ENCODE measurements around the gene GALNT6. TPM values are rescaled to one million over a fixed set of nuclear protein-coding genes. Genes with fewer than 3 reads are reported as not detected.

Gene GALNT6
- total RNA-seq, 1 experiment from 2014 or later: 6.5 TPM

DNA sequence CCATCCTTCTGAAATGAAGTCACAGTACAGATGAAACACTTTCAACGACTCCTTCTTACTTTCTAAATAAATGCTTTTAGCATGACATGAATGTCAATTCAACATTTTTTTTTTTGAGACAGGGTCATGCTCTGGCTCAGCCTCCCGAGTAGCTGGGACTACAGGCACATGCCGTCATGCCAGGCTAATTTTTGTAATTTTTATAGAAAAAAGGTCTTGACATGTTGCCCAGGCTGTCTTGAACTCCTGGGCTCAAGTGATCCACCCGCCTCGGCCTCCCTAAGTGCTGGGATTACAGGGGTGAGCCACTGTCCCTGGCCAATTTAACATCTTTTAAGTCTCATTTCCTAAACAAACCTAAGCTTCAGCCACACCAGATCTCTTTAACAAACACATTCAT lies 16.4 kb downstream of the GALNT6 start:
- DNase-seq (ENCODE audit: low read depth, low spot score) (no peak), ATAC-seq (no peak)
- ChIA-PET CTCF (no interaction called here), POLR2A (interaction anchor here (0.6 kb wide), 1 partner anchor 49 kb away, joined by 3 read pairs; no protein-coding TSS in a partner anchor)
- H3K27ac ChIP-seq (ENCODE audit: low read length): no peak overlapping the region
- TF ChIP-seq SIN3A (IDR thresholded peaks at IDR 0.05; ENCODE audit: borderline replicate concordance, insufficient read depth, low read depth, low read length): no peak
- no peak for TF ChIP-seq REST (IDR thresholded peaks at IDR 0.05; ENCODE audit: insufficient read depth in 1 of 2, low read depth in 2 of 2, low read length in 1 of 2)
- TF ChIP-seq TCF7L2 (IDR thresholded peaks at IDR 0.05; ENCODE audit: low read depth, low read length): no peak
- TF ChIP-seq POLR2AphosphoS5 (IDR thresholded peaks at IDR 0.05; ENCODE audit: low read depth, low read length): no peak
- TF ChIP-seq, protein P1, sequence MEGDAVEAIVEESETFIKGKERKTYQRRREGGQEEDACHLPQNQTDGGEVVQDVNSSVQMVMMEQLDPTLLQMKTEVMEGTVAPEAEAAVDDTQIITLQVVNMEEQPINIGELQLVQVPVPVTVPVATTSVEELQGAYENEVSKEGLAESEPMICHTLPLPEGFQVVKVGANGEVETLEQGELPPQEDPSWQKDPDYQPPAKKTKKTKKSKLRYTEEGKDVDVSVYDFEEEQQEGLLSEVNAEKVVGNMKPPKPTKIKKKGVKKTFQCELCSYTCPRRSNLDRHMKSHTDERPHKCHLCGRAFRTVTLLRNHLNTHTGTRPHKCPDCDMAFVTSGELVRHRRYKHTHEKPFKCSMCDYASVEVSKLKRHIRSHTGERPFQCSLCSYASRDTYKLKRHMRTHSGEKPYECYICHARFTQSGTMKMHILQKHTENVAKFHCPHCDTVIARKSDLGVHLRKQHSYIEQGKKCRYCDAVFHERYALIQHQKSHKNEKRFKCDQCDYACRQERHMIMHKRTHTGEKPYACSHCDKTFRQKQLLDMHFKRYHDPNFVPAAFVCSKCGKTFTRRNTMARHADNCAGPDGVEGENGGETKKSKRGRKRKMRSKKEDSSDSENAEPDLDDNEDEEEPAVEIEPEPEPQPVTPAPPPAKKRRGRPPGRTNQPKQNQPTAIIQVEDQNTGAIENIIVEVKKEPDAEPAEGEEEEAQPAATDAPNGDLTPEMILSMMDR (IDR thresholded peaks at IDR 0.05): no peak
- H3K4me1 ChIP-seq (ENCODE audit: control insufficient read depth, insufficient read depth, low read length): peaks cover 10% of the 10 kb centered on the region
- H3K36me3 ChIP-seq (ENCODE audit: control insufficient read depth, insufficient read depth, low read length): no peaks in the 10 kb centered on the region
- BruUV-seq (replicated peaks): no TSS peak
- no peak overlapping the region for H3K4me3 ChIP-seq (ENCODE audit: low read depth in 2 of 2, low read length in 2 of 2)
- in situ Hi-C loops (cut with HindIII; ENCODE audit: low pct_unique_long_range_greater_than_20kb, low sequenced_read_pairs) (no loop called here), intact Hi-C loops (cut with micrococcal nuclease; ENCODE audit: unreplicated experiment) (no loop called here)
- H3K27me3 ChIP-seq (ENCODE audit: control insufficient read depth, insufficient read depth, low read length): no peaks in the 10 kb centered on the region
- no peaks in the 10 kb centered on the region for H3K9me3 ChIP-seq (ENCODE audit: control insufficient read depth, insufficient read depth, low read depth, low read length)

- Histone ChIP-seq H3K4me1 (ENCODE audit: control insufficient read depth, insufficient read depth, low read length) (peaks cover 10% of the 10 kb centered on the region), H3K36me3 (ENCODE audit: control insufficient read depth, insufficient read depth, low read length) (no peaks in the 10 kb centered on the region), H3K4me3 (ENCODE audit: low read depth in 2 of 2, low read length in 2 of 2) (no peak overlapping the region), H3K27me3 (ENCODE audit: control insufficient read depth, insufficient read depth, low read length) (no peaks in the 10 kb centered on the region), H3K27ac (ENCODE audit: low read length) (no peak overlapping the region), H3K9me3 (ENCODE audit: control insufficient read depth, insufficient read depth, low read depth, low read length) (no peaks in the 10 kb centered on the region)
- in situ Hi-C loops (cut with HindIII; ENCODE audit: low pct_unique_long_range_greater_than_20kb, low sequenced_read_pairs) (no loop called here), intact Hi-C loops (cut with micrococcal nuclease; ENCODE audit: unreplicated experiment) (no loop called here)
- CTCF ChIA-PET: no interaction called here
- TF ChIP-seq, protein P1 (IDR thresholded peaks at IDR 0.05): no peak
- no peak for TF ChIP-seq TCF7L2 (IDR thresholded peaks at IDR 0.05; ENCODE audit: low read depth, low read length)
- no peak for TF ChIP-seq POLR2AphosphoS5 (IDR thresholded peaks at IDR 0.05; ENCODE audit: low read depth, low read length)
- no TSS peak for BruUV-seq (replicated peaks)
- DNase-seq (ENCODE audit: low read depth, low spot score) (no peak), ATAC-seq (no peak)
- POLR2A ChIA-PET: no interaction called here
Observed at GRCh38 chr12:51374361-51374760, 16.8 kb downstream of the GALNT6 start.

Data from Panc1 (cell line).